Measurements from ENCODE around the gene EFTUD2. TPM values are rescaled to one million over a fixed set of nuclear protein-coding genes. Genes with fewer than 3 reads are reported as not detected.

EFTUD2 gene
- total and polyA plus RNA-seq, 10 donors: 39.0 to 140 (median 102) TPM

DNA sequence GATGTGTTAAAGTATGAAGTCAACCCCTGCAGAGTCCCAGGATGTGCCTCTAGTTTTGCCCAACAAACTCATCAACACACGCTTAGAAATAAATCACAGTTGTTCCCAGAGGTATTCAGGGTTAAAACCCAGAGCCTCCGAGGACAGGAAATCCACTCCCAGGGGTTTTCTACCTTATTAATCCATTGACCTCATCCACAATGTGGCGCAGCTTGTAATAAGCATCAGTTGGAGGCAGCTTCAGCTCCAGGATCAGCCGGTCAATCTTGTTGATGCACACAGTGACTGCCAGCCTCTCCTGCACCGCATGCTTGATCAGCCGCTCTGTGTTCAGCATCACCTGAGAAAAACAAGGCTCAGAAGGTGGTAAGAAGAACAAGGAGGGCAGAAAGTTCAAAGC is 23.5 kb downstream of the EFTUD2 start:
- 87 to 96% (median 93%) methylated on average over 6 of the region's 6 CpGs for WGBS, 5 donors
- no peak overlapping the region for H3K4me3 ChIP-seq
- peaks cover 2 to 100% (median 91%) of the 10 kb centered on the region in 6 donors for H3K36me3 ChIP-seq
- intact Hi-C loops (cut with DNase I; ENCODE audit: low total_unique reads): no loop called here
- no peaks in the 10 kb centered on the region for H3K9me3 ChIP-seq
- TF ChIP-seq, protein P1, sequence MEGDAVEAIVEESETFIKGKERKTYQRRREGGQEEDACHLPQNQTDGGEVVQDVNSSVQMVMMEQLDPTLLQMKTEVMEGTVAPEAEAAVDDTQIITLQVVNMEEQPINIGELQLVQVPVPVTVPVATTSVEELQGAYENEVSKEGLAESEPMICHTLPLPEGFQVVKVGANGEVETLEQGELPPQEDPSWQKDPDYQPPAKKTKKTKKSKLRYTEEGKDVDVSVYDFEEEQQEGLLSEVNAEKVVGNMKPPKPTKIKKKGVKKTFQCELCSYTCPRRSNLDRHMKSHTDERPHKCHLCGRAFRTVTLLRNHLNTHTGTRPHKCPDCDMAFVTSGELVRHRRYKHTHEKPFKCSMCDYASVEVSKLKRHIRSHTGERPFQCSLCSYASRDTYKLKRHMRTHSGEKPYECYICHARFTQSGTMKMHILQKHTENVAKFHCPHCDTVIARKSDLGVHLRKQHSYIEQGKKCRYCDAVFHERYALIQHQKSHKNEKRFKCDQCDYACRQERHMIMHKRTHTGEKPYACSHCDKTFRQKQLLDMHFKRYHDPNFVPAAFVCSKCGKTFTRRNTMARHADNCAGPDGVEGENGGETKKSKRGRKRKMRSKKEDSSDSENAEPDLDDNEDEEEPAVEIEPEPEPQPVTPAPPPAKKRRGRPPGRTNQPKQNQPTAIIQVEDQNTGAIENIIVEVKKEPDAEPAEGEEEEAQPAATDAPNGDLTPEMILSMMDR (IDR thresholded peaks at IDR 0.05 in 8 of 11, conservative IDR thresholded peaks at IDR 0.05 in 3 of 11): no peak
- no peak for TF ChIP-seq POLR2A (IDR thresholded peaks at IDR 0.05)
- TF ChIP-seq POLR2AphosphoS5 (IDR thresholded peaks at IDR 0.05): no peak
- H3K4me1 ChIP-seq: no peaks in the 10 kb centered on the region
- H3K27me3 ChIP-seq (replicated peaks in 1 of 7): no peaks in the 10 kb centered on the region
- H3K27ac ChIP-seq: no peak overlapping the region
- DNase-seq: no peak

DNA sequence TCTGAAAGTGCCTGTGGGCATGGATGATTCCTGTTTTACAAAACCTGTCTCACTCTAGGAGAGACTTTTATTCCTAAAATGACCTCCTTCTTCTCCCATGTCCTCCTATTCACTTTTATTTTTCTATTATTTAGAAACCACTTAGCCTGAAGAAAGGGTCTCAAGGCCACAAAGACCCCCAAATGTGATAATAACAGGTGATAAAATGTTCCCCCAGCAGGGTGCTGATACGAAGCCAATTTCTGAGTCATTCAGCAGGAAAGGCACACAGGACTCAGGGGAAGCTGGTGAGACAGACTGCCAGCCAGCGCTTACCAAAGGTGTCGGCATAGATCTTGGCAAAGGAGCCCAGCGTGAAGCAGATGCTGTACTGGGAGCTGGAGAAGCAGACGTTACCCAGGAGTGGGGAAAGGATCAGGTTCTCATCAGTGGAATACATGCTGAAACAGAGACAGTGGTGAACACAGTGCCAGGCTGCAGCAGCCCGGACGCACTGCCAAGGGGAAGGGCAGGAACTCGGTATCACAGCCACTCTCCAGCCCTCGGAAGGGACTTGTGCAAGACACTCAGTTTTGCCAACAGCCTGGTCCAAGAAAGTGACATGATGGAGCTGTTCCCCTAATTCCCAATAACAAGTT is 27.0 kb downstream of the EFTUD2 start:
- H3K4me1 ChIP-seq: no peaks in the 10 kb centered on the region
- DNase-seq: no peak
- H3K27ac ChIP-seq: no peak overlapping the region
- no peak overlapping the region for H3K4me3 ChIP-seq
- WGBS, 5 donors: 82 to 93% (median 87%) methylated on average over 9 of the region's 9 CpGs
- TF ChIP-seq, protein P1 (IDR thresholded peaks at IDR 0.05 in 8 of 11, conservative IDR thresholded peaks at IDR 0.05 in 3 of 11): no peak
- TF ChIP-seq POLR2AphosphoS5 (IDR thresholded peaks at IDR 0.05) (no peak), POLR2A (IDR thresholded peaks at IDR 0.05) (no peak)
- peaks cover 2 to 100% (median 94%) of the 10 kb centered on the region in 6 donors for H3K36me3 ChIP-seq
- no peaks in the 10 kb centered on the region for H3K27me3 ChIP-seq (replicated peaks in 1 of 7)
- intact Hi-C loops (cut with DNase I; ENCODE audit: low total_unique reads): no loop called here
- no peaks in the 10 kb centered on the region for H3K9me3 ChIP-seq

DNA sequence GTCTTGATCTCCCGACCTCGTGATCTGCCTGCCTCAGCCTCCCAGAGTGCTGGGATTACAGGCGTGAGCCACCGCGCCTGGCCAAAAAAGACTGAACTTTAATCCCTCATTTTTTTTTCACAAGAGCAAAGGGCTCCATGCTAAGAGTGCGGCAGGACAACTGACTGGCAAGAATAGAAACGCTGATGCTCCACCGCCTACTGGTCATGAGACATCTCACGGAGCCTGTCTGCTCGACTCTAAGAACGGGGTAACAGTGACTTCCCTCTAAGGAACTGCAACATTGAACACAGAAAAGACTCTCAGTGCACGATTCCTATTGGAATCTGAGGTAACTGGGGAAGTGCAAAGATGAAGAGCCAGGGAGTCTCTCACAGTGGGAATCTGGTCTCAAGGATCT is 27.7 kb downstream of the EFTUD2 start:
- TF ChIP-seq POLR2AphosphoS5 (IDR thresholded peaks at IDR 0.05) (no peak), POLR2A (IDR thresholded peaks at IDR 0.05) (no peak)
- TF ChIP-seq, protein P1 (IDR thresholded peaks at IDR 0.05 in 8 of 11, conservative IDR thresholded peaks at IDR 0.05 in 3 of 11): no peak
- DNase-seq: no peak
- 93 to 98% (median 97%) methylated on average over 12 of the region's 12 CpGs for WGBS, 5 donors

DNA sequence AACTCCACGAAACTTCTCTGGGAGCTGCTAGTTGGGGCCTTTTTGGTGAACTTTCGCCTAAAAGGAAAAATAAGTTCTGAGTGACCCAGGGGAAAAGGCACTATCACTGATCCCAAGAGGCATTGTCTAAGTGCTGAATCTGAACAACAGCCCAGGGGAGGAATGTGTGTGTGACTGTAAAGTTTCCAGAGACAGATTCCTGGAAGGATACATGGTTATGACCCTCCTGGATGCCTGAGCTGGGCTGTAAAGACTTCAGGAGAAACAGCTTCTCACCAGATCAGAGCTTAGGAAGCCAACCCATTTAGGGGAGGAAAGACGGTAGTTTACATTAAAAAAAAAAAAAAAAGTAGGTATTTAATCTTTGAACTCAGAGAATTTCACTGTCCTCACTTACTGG is 31.4 kb downstream of the EFTUD2 start:
- no peaks in the 10 kb centered on the region for H3K27me3 ChIP-seq (replicated peaks in 1 of 7)
- TF ChIP-seq POLR2AphosphoS5 (IDR thresholded peaks at IDR 0.05): no peak
- H3K4me3 ChIP-seq: no peak overlapping the region
- H3K4me1 ChIP-seq: peaks cover 0 to 12% (median 0%) of the 10 kb centered on the region in 6 donors
- DNase-seq: no peak
- no peak overlapping the region for H3K27ac ChIP-seq
- H3K36me3 ChIP-seq: peaks cover 0 to 100% (median 95%) of the 10 kb centered on the region in 6 donors
- 89 to 96% (median 93%) methylated on average over 3 of the region's 3 CpGs for WGBS, 5 donors
- H3K9me3 ChIP-seq: no peaks in the 10 kb centered on the region
- intact Hi-C loops (cut with DNase I; ENCODE audit: low total_unique reads): loop anchor here (5.0 kb wide), 1 partner anchor 91 kb away; no protein-coding TSS in a partner anchor

More for the DNA sequence above, 27.7 kb downstream of the EFTUD2 start:
- Histone ChIP-seq H3K27me3 (replicated peaks in 1 of 7) (no peaks in the 10 kb centered on the region), H3K4me3 (no peak overlapping the region), H3K27ac (no peak overlapping the region), H3K4me1 (no peaks in the 10 kb centered on the region), H3K36me3 (peaks cover 2 to 100% (median 96%) of the 10 kb centered on the region in 6 donors), H3K9me3 (no peaks in the 10 kb centered on the region)
- intact Hi-C loops (cut with DNase I; ENCODE audit: low total_unique reads): no loop called here
